Measurements from ENCODE around the gene PSMF1. TPM values are rescaled to one million over a fixed set of nuclear protein-coding genes. Genes with fewer than 3 reads are reported as not detected.

Gene PSMF1
- total RNA-seq, 1 donor: 142 TPM

DNA sequence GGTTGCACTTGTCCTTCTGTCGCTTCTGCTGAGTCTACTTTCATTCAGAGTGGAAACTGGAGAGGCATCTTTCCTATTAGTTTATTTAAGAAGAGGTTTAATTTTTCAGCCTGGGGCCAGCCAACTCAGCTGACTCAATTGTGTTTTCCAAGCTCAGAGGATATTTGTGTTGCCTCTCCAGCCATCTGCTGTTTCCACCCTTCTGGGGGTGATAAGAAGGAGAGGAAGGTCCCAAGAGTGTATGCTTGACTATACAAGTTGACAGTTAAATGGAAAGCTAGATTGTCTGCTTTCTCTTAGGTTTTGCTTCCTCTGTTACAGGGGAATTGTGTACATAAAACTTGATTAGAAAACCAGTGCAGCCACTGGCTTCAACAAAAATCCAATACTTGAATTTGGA lies 3.0 kb downstream of the PSMF1 start:
- TF ChIP-seq, protein P1, sequence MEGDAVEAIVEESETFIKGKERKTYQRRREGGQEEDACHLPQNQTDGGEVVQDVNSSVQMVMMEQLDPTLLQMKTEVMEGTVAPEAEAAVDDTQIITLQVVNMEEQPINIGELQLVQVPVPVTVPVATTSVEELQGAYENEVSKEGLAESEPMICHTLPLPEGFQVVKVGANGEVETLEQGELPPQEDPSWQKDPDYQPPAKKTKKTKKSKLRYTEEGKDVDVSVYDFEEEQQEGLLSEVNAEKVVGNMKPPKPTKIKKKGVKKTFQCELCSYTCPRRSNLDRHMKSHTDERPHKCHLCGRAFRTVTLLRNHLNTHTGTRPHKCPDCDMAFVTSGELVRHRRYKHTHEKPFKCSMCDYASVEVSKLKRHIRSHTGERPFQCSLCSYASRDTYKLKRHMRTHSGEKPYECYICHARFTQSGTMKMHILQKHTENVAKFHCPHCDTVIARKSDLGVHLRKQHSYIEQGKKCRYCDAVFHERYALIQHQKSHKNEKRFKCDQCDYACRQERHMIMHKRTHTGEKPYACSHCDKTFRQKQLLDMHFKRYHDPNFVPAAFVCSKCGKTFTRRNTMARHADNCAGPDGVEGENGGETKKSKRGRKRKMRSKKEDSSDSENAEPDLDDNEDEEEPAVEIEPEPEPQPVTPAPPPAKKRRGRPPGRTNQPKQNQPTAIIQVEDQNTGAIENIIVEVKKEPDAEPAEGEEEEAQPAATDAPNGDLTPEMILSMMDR (IDR thresholded peaks at IDR 0.05; ENCODE audit: insufficient read depth, low read length): no peak
- DNase-seq (ENCODE audit: low read depth): peak; percentile 12
- no peak overlapping the region for H3K4me3 ChIP-seq (ENCODE audit: low read depth, low read length)

DNA sequence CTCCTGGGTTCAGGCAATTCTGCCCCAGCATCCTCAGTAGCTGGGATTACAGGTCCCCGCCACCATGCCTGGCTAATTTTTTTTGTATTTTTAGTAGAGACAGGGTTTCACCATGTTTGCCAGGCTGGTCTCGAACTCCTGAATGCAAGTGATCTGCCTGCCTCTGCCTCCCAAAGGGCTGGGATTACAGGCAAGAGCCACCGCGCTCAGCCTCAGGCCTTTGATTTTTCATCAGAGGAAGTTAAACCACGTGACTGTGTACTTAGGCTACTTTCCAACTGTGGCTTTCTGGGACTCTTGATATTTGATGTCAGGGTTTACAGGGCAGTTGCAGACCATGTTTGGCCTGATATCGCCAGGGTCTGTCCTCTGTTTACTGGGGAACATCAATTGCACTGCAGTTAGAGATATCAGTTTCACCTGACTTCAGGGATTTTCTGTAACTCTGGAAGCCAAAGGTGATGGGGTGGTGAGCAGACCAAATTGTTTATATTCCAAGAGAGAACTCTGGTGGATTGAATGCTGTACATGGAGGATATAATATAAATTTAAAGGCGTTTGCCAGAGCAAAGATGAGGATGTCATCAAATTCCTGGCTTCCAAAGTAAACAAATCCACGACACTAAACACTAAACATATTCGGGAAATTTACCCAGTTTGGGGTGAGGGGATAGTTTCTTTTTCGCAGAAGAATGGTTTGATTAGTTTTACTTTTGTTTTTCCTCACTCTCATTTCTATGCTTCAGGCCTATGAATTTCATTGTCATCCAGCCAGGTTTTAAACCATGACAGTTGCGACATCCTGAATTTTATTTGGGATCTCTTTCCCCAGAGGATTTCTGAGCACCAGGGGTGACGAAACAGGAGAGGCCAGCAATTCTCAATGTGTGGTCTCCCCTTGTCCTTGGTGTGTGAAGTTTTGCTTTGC lies 4.2 kb downstream of the PSMF1 start:
- DNase-seq (ENCODE audit: low read depth): peak; percentile 49
- TF ChIP-seq, protein P1 (IDR thresholded peaks at IDR 0.05; ENCODE audit: insufficient read depth, low read length): no peak
- no peak overlapping the region for H3K4me3 ChIP-seq (ENCODE audit: low read depth, low read length)

DNA sequence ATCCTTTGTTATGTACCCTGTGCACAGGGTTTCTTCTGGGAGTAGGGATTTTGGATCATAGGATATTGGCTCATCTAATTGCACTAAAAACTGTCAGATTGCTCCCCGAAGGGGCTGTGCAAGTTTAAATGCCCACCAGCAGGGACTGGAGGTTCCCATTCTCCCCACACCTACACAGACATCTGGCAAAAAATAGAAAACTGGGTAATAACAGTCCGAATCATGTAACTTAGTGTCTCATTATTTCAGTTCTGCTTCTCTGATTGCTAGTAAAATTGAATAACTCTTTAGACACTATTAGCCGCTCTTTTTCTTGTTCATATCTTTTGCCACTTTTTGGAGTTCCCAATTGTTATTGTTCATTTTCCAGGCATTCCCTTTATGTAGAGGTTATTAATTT lies 5.3 kb downstream of the PSMF1 start:
- TF ChIP-seq, protein P1 (IDR thresholded peaks at IDR 0.05; ENCODE audit: insufficient read depth, low read length): no peak
- DNase-seq (ENCODE audit: low read depth): no peak
- no peak overlapping the region for H3K4me3 ChIP-seq (ENCODE audit: low read depth, low read length)

DNA sequence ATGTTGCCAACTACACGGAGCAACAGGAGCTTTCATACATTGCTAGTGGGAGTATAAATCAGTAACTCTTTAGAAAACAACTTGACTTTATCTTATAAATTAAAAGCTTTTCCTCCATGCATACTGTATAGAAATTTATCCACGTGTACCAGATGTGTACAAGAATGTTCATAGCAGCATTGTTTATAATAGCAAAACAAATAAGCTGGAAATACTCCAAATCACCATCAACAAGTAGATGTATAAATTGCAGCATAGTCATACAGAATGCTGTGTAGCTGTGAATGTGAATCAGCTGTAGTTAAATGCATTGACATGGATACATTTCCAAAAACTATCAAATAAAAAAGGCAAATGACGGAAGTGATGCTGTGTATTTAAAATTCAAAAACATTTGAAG lies 6.0 kb downstream of the PSMF1 start:
- TF ChIP-seq, protein P1 (IDR thresholded peaks at IDR 0.05; ENCODE audit: insufficient read depth, low read length): no peak
- no peak for DNase-seq (ENCODE audit: low read depth)
- no peak overlapping the region for H3K4me3 ChIP-seq (ENCODE audit: low read depth, low read length)

DNA sequence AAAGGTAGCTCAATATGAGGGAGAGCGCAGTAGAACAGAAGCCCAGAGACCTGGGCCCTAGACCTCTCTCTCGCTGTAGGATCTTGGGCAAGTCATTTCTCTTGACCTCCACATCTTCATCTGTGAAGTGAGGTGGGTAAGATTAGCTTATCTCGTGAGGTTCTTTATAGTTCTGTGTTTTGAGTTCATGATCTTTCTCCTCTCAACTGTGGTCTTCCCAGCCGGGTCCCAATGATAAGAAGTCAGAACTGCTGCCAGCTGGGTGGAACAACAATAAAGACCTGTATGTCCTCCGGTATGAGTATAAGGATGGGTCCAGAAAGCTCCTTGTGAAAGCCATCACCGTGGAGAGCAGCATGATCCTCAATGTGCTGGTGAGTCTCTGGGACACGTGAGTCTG lies 6.9 kb downstream of the PSMF1 start:
- TF ChIP-seq, protein P1 (IDR thresholded peaks at IDR 0.05; ENCODE audit: insufficient read depth, low read length): no peak
- H3K4me3 ChIP-seq (ENCODE audit: low read depth, low read length): no peak overlapping the region
- no peak for DNase-seq (ENCODE audit: low read depth)

DNA sequence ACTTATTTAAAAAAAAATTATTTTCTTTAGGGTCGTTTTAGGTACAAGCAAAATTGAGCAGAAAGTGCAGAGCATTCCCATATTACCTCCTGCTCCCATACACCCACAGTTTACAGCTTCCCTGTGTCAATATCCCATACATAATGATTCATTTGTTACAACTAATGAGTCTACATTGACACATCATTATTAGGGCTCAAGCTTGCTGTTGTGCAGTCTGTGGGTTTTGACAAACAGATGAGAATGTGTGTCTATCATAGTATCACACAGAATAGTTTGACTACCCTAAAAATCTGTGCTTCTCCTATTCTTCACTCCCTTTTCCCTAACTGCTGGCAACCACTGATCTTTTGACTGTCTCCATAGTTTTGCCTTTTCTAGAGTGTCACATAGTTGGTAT lies 9.4 kb downstream of the PSMF1 start:
- no peak for DNase-seq (ENCODE audit: low read depth)
- no peak overlapping the region for H3K4me3 ChIP-seq (ENCODE audit: low read depth, low read length)
- TF ChIP-seq, protein P1 (IDR thresholded peaks at IDR 0.05; ENCODE audit: insufficient read depth, low read length): no peak

Measured in fibroblast of the aortic adventitia (primary cell).